NOMO-1 treated with DMSO at 0.1 percent for 48 hours (cell line): ENCODE data around the gene TCEANC2.
A peak's percentile ranks its signal among the peaks of the same experiment; 100 is the strongest.

Experiments used
- DNase-seq: peaks from one replicate; lab custom pipeline; 2025; ENCODE audit not compliant: unreplicated experiment; lab: John Stamatoyannopoulos, UW

TCEANC2 gene

GRCh38 chr1:54134295-54134694, 80.9 kb downstream of the TCEANC2 start:
- DNase-seq, result no peak

GRCh38 chr1:54135436-54136120, 82.2 kb downstream of the TCEANC2 start:
- no peak for DNase-seq

- DNase-seq, result no peak
Observed at GRCh38 chr1:54136269-54136896, 83.0 kb downstream of the TCEANC2 start.

- no peak for DNase-seq
Observed at GRCh38 chr1:54136963-54137533, 83.6 kb downstream of the TCEANC2 start.

GRCh38 chr1:54137534-54138061, 84.2 kb downstream of the TCEANC2 start:
- no peak for DNase-seq

GRCh38 chr1:54138994-54139393, 85.6 kb downstream of the TCEANC2 start:
- DNase-seq, result no peak

- DNase-seq, result no peak
Observed at GRCh38 chr1:54139711-54140110, 86.3 kb downstream of the TCEANC2 start.

- DNase-seq, result no peak
Observed at GRCh38 chr1:54142146-54142900, 88.9 kb downstream of the TCEANC2 start.

- no peak for DNase-seq
Observed at GRCh38 chr1:54144366-54144765, 91.0 kb downstream of the TCEANC2 start.

- DNase-seq, result no peak
Observed at GRCh38 chr1:54149734-54150133, 96.3 kb downstream of the TCEANC2 start.

GRCh38 chr1:54151013-54151412, 97.6 kb downstream of the TCEANC2 start:
- DNase-seq, result no peak

- DNase-seq, result no peak
Observed at GRCh38 chr1:54152696-54153095, 99.3 kb downstream of the TCEANC2 start, which contains the start of gene CDCP2. Gene CDCP2 (minus strand): TSS chr1:54153000. CDS start chr1:54152922, 78 bp downstream.

- DNase-seq, result peak; percentile 13
Observed at GRCh38 chr1:54153535-54154439, 100.4 kb downstream of the TCEANC2 start.
